Daoy (cell line): ENCODE data around the gene RIC3. TPM values are rescaled to one million over a fixed set of nuclear protein-coding genes. Genes with fewer than 3 reads are reported as not detected.

Experiments used
- DNase-seq: peaks from one replicate; pipeline ENCODE4 v3.0.0-alpha.2; 2015; ENCODE audit warnings: low read depth
- total RNA-seq: library from RNA; depleted of rRNA; stranded (reverse); fragments of >200 nt; shearing (Covaris generic); gene quantifications from 2 replicates; pipeline ENCODE4 v1.2.3, GENCODE V29; 2014

Gene RIC3
- total RNA-seq, 1 experiment from 2014 or later, result 7.3 TPM

DNA sequence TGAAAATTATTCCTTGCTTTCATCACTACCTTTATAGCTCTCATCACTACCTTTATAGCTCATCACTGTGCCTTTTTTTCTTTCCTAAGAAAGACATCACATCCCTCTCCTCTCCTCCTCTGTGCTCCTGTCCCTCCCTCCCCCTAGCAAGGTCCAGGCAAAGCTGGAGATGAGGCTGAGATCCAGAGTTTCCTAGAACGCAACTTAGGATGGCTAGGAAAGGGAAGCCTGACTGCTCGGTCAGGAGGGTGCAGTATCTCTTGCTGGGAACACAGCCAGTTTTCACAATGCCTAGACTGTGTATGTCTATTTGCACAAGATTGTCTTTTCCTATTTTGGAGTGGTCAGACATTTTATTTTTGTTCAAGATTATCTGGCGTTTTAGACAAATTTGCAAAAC is 63.2 kb downstream of the RIC3 start:
- no peak for DNase-seq

DNA sequence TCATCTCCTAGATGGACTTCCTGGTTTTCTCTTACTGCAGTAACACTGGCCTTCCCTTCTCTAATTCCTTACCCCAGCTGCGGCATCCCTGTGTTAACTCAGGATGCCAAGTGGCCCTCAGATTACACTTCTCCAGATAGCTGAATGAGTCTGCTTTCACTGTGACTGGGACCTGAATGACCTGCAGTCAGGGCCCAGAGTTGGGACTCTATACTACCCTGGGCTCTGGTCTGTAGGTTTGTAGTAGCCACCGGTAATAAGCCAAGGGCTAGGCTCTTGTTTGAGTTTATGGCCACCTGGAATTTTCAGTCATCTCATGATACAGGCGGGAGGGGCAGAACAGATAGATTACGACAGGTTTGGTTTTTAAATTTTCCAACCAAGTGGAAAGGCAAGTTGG is 63.7 kb downstream of the RIC3 start:
- DNase-seq, result no peak

DNA sequence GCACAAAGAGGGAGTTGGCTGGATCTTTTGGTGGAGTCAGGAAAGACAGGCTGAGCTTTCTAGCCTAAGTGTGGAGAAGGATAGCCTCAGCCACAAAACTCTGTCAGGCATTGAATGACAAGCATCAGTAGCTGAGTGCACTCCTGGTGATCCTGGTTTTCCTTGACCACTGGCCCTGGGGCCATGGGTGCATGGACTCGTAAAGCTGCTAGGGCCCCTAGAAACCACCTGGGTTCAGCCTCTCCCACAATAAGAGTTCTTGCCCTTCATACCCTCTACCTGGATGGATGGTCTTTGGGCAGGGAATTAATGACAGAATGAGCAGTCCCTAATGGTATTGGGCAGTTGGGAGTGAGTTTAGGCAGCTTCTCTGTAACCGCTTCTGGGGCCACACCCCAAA is 64.9 kb downstream of the RIC3 start:
- DNase-seq, result no peak

DNA sequence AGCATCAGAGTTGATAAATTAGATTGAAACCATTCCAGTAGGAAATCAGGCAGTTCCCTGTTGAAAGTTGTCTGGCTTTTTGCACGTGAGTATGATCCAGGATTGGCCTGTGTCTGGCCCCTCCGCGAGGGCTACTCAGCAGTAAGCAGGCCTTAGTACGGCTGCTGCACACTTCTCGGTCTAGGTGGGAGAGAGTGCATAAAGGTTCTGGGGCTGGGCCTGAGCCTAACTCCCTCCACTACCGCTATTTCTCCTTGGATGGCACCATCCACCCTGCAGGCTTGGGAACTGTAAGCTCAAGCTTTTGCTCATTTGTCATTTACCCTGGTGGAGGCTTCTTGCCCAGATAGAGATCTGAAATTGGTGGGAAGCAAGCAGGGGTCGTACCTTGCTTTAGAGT is 65.9 kb downstream of the RIC3 start:
- no peak for DNase-seq

DNA sequence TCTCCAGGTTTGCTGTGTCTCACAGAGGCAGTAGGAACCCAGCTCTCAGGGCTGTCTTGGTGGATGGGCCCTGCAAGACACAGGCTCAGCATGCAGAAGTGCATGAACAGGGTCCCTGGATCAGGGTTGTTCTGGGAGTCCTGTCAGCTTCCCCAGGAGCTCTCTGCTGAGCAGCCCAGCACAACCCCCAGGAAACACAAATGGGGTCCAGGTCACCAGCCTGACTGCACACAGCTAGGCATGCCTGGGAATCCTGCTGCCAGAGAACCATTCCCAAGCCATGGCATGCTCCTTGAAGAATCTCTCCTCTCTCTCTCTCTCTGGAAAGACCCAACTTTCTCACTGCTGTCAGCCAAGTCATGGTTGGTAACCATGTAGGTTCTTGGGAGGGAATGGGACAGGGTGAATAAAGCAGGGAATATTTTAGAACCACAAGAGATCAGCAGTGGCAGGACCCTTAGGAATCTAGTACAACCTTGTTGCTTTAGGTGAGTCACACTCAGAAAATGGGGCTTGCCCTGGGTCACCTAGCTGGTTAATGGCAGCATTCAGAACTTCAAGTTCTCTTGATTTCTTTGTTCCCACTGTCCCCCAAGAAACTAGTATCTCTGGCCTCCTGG is 66.4 kb downstream of the RIC3 start:
- DNase-seq, result no peak

DNA sequence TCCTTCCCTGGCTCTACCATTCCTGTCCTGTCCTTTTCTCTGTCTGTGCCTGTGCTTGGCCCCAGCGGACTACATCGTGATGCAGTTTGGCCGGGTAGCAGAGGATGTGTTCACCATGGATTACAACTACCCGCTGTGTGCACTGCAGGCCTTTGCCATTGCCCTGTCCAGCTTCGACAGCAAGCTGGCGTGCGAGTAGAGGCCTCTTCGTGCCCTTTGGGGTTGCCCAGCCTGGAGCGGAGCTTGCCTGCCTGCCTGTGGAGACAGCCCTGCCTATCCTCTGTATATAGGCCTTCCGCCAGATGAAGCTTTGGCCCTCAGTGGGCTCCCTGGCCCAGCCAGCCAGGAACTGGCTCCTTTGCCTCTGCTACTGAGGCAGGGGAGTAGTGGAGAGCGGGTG is 67.4 kb downstream of the RIC3 start:
- DNase-seq, result no peak

DNA sequence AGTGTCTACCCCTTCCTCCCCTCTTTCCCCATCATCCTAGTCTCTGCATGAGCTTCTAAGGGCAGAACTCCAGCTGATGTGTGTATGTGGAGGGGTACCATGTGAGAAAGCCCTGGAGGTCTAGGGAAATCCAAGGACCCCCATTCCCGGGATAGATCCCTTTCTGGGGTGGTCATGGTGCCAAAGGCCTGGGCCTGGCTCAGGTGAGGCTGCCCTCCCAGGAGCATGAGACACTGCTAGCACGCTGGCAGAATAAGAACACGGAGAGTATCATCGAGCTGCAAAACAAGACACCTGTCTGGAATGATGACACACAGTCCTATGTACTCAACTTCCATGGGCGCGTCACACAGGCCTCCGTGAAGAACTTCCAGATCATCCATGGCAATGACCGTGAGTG is 68.2 kb downstream of the RIC3 start:
- no peak for DNase-seq

DNA sequence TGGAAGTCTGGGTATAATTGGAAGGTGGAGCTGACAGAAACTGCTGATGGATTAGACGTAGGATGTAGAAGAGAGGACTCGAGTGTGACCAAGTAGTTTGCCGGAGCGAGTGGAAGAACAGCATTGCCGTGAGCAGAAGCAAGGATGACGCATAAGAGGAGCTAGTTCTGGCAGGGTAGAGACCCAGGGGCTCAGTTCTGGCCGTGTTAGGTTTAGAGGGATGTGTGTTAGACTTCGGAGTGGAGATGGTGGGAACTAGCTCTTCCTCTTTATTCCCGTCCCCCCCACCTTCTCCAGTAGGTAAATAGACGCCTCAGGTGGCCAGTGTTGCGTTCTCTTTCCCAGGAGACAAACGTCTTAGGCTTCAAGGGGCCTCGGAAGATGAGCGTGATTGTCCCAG is 68.7 kb downstream of the RIC3 start:
- DNase-seq, result no peak

DNA sequence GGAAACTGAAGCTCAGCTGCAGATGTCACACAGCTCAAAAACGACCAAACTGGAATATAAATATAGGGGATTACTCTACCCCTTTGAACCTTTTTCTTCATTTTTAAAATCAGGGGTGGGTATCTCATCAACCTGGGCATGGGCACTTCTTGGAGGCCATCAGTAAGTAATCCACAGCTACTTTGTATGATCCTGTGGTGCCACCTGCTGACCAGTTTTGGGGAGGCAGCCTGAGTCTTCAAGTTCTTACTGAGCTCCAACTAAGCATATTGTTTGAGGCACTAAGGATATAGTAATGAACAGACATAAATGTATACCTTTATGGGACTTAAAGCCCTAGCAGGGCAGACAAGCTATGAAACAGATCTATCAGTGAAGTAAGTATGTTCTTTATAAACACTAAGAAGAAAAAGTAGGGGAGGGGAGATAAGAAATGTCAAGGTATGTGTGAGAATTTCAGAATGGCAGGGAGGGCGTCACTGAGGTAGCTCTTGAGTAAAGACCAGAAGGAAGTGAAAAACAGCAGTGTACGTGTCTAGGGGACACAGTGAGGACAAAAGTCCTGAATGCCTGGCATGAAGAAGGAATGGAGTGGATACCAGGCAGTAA is 69.4 kb downstream of the RIC3 start:
- DNase-seq, result peak; percentile 67

DNA sequence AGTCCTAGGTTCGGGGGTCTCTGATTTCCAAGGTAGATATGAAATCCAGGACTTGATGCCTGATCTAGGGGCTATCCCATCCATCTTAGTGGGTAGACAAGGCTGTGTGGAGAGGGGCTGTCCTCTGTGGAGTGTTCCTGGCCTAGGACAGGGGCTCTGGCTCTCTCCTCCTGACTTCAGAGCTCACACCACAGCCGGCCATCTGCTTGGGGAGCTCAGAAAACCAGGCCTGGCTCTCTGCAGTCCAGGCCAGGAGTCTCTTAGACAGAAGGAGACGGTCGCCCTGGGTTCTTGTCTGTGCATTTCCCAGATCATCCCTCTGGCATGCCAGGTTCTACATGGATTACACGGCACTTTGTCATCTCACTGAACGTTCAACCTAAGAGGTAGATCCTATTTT is 69.9 kb downstream of the RIC3 start:
- no peak for DNase-seq

DNA sequence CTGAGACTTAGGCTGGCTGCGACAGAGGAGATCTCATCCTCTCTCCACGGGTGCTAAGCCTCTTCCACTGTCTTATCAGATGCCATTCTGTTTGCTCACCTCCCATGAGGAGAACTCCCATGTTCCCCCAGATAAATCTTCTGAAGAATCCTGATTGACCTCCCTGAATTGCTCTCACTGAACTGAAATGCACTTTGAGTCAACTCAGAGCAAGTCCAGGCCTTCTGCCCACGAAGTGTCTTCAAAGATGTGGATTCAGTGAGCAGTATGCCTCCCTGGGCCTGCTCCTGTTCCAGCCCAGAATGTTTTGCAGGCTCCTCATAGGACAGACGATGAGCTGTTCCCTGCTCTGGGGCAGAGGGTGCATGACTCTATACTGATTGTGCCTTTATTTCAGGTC is 70.5 kb downstream of the RIC3 start:
- DNase-seq, result no peak

DNA sequence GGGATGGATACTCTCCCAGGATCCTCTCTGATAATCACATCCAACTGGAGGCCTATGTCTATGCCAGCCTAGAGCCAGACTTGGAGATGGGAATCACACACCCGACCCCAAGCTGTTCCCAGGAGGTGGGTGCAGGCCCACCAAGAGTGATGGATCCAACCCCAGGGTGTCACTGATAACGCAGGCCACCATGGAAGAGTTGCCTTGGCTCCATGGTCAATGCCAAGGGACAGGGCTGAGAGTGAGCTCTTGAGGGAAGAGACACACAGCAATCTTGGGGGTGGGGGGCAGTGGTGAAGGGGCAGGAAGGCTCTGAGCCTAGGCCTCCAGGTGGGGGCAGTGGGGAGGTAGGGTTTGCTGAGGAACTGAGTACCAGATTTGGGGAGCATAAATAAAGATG is 70.9 kb downstream of the RIC3 start:
- no peak for DNase-seq

DNA sequence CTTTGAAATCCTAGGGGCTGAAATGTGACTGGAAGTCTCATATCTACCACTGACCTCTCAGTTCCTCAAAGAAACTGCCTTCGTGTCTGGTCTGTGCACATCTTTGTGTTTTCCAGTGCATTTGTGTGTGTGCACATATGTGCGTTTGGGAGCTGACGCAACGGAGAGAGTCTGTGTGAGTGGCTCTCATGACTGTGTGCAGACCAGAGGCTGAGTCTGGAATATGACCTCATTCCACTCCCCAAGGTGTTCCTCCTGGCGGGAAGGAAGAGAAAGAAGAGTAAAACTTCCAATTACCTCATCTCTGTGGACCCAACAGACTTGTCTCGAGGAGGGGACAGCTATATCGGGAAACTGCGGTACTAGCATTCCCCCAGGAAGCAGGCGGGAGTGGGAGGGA is 71.4 kb downstream of the RIC3 start:
- DNase-seq, result no peak

DNA sequence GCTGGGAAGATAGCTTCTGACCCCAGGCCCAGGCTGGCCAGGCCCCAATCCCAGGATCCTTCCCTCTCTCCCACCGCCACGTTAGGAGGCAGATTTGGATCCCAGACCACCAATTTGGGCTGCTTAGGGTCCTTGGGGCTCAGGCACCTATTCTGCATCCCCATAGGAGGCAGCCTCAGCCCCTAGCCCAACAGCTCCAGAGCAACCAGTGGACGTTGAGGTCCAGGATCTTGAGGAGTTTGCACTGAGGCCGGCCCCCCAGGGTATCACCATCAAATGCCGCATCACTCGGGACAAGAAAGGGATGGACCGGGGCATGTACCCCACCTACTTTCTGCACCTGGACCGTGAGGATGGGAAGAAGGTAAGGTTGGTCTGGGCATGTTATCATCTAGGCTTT is 71.8 kb downstream of the RIC3 start:
- DNase-seq, result no peak

DNA sequence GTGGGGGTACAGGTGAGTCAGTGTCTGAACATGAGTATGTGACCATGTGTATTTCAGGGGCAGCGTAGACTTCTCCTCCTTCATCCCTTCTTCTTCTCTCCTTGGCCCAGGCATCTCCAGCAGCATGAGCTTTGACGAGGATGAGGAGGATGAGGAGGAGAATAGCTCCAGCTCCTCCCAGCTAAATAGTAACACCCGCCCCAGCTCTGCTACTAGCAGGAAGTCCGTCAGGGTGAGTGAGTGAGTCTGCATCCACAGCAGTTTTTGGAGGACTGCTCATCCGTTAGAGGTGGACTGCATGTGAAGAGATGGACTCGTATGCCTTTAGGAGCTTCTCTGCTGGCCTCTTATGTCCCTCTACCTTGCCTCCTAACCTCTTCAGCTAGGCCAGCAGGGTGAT is 72.2 kb downstream of the RIC3 start:
- no peak for DNase-seq

DNA sequence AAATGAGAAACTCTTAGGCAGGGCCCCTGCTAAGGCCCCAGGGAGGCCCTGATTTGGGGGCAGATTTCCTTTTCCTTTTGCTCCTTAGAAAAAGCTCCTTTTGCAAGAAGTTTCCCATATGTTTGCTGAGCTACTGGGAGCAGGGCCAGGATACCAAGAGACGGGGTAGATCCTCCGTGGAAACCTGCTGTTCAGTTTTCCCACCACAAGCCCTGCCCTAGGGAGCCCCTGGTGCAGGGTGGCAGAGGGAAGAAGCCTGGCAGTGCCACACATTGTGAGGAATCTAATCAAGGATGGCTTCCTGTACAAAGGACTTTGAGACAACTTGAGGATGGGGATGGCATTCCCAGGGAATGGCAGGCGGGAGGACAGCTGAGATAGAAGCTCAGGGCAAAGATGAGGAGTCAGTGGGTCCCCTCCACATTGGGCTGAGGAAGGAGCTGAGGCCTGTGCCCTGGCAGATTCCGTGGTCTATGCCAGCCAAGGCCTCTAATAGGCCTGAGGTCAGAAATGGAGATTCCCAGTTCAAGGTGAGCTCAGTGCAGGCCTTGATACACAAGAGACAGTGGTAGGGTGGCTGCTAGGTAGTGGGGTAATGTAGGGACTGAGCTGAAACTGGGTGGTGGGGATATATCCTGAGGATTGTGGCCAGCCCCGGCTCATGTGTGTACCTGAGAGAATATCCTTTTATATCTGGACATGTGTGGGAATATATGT is 72.9 kb downstream of the RIC3 start:
- no peak for DNase-seq

DNA sequence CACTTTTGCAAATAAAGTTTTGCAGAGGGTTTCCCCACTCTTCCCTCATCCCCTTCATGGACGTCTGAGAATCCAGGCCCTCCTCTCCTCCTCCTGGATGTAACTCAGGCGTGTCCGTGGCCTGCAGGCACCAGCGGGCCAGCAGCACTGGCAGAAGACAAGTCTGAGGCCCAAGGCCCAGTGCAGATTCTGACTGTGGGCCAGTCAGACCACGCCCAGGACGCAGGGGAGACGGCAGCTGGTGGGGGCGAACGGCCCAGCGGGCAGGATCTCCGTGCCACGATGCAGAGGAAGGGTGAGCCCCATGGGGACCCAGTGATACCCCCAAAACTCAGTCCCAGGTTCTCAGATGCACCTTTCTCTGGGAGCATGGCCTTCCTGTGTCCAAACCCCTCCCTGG is 73.5 kb downstream of the RIC3 start:
- no peak for DNase-seq

DNA sequence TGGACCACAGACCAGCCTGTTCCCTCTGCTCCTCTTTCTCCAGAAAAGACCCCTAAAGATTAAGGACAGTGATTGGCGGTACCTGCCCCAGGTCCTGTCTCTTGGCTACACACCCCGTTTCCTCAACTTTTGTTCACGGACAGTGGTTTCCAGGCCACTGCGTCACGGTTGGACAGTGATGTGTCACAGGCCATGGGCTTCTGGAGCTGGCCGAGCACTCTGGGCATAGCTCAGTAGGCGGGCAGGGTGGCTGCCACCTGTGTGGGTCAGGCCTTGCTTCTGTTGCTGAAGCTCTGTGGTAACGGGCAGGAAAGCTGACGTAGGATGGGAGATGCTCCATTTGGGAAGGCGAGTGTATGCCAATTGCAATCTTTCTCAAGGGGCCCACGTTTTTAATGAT is 74.2 kb downstream of the RIC3 start:
- DNase-seq, result no peak

DNA sequence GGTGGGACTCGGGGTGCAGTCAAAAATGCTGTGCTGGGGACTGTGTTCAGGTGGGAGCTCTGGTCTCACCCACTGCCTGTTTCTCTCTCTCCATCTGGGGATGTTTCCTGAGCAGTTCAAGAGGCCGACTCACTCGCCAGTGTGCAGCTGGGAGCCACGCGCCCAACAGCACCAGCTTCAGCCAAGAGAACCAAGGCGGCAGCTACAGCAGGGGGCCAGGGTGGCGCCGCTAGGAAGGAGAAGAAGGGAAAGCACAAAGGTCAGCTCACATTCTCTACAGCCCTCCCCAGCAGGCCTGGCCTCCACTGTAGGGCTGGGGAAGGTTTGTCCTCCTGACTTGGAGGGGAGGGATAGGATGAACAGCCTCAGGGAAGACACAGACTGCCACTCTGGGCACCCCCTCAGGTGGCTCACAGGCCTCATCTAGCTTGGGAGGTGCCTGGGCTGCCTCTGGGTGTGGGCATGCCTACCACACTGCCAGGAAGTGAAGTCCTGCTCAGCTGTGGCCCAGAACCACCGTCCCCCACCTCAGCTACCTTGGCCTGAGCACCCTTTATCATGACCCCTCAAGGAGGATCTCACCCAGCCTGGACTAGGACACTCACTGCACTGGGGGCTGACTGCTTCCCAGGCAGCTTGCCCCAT is 74.8 kb downstream of the RIC3 start:
- DNase-seq, result no peak

DNA sequence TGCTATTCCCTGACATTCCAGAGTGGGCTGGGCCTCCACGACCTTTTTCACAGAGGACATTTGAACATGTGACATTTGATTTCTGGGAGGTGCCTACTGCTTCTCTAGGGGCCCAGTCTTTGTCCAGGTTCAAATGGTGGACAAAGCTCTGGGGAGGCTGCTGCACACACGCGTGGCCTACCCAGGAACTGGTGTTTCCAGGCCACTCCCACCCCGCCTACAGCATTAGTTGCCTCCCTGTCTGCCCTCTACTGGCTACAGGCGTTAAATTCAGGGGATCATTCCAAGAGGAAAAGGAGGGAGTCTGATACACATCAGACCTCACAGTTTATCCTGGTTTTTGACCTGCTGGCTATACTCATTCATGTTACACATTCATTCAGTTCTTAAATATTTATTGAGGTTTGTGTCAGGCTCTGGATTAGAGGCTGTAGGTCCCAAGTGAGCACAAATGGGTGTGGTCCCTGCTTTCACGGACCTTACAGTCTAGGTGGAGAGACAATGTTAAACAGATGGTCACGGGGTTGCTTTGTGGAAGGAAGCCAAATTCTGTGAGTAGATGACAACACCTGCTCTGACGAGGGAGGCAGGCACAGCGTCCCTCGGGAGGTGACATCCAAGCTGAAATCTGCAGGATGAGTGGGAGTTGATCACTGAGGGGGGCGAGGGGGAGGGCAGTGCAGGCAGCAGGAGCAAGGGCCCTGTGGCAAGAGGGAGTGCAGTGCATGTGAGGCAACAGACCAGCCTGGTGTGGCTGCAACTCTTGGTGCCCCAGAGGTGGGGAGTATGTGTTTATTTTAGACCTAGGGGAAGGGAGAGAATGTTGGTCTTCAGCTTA is 76.0 kb downstream of the RIC3 start:
- DNase-seq, result peak; percentile 66

DNA sequence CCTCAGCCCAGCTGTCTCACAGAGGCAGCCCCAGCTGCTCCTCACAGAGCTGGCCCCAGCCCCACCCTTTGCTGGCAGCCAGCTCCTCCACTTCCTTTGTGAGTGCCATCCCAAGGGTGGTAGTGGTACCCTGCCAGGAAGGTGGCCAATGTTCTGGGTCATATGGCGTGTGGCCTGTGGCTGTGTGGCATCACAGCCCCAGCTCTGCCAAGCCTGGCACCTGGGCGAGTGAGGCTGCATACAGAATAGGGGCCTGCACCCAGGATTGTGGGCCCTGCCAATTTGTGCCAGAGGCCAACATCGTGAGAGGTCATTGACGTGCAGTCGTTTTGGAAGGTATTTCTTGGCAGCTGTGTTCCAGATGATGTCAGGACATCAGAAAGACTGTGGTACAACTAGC is 77.1 kb downstream of the RIC3 start:
- DNase-seq, result no peak

DNA sequence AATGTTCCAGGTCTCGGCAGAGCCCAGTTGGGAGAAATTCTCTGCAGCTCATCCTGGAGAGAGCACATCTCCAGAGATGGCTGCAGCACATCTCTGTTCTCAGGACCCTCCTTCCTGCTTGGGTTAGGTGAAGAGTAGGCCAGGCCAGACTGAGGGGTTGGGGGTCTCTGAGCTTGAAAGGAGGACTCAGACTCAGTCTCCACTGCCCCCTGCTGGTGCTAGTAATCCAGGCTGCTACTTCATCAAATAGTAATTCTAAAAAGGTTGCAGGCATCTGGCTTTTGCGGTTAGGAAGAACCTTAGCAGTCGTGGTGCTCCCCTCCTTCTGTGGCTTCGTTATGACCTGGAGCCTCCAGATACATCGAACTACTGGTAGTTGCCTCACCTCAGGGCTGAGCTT is 78.1 kb downstream of the RIC3 start:
- DNase-seq, result peak; percentile 24
